SH-SY5Y (cell line): ENCODE measurements around the gene OR10A3.

Source experiments
- GATA2 ChIP-seq: IDR thresholded peaks from 2 replicates; pipeline ENCODE4 v1.6.1; 2011; ENCODE audit warnings: mild to moderate bottlenecking, low read depth, low read length
- GATA3 ChIP-seq: IDR thresholded peaks from 2 replicates; pipeline ENCODE4 v1.6.1; 2011; ENCODE audit warnings: low read depth, mild to moderate bottlenecking, low read length, moderate library complexity

The OR10A3 gene, protein sequence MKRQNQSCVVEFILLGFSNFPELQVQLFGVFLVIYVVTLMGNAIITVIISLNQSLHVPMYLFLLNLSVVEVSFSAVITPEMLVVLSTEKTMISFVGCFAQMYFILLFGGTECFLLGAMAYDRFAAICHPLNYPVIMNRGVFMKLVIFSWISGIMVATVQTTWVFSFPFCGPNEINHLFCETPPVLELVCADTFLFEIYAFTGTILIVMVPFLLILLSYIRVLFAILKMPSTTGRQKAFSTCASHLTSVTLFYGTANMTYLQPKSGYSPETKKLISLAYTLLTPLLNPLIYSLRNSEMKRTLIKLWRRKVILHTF

DNA sequence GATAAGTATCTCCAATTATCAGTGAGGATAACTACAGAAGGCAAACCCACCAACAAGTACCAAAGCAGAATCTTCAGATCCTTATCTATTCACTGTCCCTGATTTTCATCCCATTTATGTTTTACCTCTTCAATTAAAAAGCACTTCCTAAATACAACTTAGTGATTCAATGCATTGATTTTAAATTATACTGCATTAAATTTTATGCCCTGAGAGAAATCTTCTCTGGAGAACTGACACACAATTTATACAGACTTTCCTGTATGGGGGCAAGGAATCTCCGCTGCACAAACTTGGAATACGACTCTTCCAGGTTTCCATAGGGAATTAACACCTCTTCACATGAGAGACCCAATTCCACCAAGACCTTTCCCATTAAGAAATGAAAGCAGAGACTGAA lies at the start of gene OR10A3:
TSS of gene OR10A3 (minus strand) at position 101 of the 400 bp plus-strand sequence. CDS start 2,188 bp downstream, outside the sequence.
- no peak for TF ChIP-seq GATA3
- TF ChIP-seq GATA2 = no peak

DNA sequence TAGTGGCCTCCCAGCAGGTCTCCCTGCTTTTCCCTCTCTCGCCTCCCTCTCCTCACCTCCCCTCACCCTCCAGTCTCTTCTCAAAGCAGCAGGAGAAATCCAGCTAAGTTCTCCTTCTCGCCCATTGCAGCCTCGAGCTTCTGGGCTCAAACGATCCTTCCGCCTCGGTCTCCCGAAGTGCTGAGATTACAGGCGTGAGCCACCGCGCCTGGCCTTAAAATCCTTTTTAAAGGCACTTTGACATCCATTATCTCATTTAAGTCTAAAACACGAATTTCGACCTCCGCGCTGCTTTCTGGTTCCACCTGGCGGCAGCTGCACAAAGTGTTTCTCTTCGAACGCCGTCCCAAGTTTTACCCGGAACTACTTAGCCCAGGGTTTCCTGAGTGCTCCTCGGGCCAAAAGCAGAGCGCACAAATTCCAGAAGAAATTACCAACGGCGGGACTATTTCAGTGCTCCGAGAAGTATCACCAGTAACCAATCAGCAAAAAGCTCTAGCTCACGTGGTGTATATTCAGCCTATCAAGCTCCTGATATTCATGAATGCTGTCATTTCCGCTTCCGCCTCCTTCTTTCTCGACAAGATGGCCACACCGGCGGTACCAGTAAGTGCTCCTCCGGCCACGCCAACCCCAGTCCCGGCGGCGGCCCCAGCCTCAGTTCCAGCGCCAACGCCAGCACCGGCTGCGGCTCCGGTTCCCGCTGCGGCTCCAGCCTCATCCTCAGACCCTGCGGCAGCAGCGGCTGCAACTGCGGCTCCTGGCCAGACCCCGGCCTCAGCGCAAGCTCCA lies 45.5 kb upstream of the OR10A3 start, which contains the start of gene EIF3F:
TSS of gene EIF3F (plus strand) at position 570 of the 792 bp plus-strand sequence. CDS start at position 586, 16 bp downstream.
- TF ChIP-seq GATA2 = no peak
- no peak for TF ChIP-seq GATA3

DNA sequence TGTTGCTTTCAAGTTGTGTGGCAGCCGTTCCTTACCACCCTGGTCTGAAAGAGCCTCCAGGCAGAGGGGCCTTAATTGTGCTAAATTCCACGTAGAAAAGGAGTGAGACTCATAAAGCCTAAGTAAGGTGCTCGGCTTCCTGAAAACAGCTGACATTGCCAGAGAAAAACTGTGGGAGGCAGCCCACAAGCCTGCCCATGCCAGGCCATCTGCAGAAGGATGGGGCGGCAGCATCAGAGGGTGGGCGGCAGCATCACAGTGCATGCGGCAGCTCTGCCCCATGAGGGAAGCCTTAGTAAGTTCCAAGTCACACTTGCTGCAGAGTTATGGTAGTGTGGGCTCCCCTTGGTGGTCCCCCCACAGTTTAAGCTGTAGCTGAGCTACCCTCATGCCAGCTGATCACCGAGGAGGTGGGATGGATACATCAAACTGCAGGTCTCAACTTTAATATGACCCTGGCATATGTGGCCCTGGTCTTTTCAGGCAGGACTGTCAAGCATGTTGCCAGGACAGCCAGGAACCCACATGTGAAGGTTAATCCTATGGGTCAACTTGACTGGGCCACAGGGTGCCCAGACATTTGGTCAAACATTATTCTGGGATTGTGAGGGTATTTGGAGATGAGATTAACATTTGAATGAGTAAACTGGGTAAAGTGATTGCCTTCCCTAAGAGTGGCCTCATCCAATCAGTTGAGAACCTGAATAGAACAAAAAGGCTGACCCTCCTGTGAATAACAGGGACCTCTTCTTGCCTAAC lies 42.5 kb upstream of the OR10A3 start:
- TF ChIP-seq GATA2 (no peak), GATA3 (no peak)

DNA sequence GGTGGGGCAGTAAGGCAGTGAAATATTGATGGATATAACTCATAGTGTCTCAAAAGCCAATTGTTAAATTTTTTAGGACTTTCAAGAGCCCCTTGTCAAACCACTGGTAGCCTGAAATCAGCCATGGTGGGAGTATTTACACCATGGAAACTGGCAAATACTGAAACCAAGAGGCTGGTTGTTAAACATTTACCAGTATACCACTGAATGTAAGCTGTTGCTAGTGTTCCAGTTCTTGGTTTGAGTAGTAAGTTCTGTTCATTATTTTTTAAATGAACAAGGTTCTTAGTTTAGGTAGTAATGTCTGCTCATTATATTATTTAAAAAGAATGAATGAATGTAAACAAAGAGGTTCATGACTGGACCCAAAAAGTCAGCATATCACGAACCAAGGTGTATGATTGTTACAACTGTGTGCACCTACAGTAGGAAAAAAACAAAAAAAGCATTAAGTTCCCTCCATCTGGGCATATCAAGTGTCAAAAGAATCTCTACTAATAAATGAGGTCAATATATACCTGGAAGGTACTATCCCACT lies 41.1 kb upstream of the OR10A3 start:
- TF ChIP-seq GATA2 (no peak), GATA3 (no peak)

DNA sequence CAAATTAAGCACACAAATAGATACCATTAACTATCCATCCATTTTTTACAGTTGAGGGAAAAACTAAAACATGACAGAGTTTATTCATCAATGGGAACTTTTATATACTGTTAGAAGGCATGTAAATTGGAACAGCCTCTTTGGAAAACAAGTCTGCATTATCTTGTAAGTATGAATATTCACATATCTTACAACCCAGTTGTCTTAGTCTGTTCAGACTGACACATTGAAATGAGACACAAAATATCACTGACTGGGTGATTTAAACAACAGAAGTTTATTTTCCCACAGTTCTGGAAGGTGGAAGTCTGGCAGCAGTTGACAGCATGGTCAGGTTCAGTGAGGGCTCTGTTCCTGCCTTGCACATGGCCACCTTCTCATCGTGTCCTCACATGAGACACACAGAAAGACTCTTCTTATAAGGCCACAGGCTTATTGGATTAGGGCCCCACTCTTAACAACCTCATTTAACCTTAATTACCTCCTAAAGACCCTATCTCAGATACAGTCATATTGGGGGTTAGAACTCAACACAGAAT lies 40.2 kb upstream of the OR10A3 start:
- TF ChIP-seq GATA2 = no peak
- no peak for TF ChIP-seq GATA3

DNA sequence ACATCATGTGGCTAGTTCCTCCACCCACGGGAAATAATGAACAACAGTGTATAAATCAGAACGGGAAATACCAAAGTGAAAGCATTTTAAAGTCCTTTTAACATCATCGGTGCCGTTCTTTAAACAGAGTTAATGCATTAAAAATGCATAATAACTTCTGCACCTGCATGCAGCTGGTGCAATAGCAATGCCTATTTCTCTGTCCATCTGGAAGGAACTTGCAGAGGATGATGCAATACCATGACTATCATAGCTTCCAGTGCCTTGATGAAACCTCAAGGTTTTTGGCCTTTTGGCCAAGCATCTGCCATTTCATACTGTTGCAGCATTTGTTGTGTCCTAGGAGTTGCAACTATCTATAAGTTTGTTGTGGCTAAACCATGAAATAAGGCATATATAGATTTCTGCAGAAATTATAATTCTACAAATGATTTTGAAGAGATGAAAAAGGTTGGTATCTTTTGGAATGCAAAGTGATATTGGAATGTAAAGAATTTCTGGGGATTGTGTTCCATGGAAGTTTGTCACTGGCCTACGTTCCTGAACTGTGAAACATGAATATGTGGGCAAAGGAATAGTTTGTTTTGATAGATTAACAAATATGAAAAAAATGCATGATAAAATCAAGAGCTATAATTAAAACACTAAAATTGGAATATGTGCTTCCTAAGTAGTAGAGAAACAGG lies 35.9 kb upstream of the OR10A3 start:
- TF ChIP-seq GATA3 = no peak
- no peak for TF ChIP-seq GATA2

DNA sequence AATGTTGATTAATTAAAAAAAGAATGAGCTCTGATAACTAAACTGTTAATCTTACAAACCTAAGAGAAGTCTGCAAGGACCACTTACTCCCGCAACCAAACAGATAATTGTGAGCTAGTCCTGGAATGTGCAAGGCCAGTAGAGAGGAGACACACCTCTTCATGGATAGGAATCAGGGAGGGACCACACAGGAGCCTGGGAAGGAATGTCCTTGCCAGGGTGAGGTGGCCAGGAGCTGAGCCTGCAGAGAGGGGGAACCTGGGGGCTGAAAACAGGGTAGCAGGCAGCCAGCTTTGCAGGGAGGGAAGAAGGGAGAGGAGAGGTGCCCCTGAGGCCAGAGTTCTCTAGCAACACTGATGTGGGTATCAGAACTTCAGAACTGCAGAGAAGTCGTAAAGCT lies 33.2 kb upstream of the OR10A3 start:
- no peak for TF ChIP-seq GATA3
- no peak for TF ChIP-seq GATA2

DNA sequence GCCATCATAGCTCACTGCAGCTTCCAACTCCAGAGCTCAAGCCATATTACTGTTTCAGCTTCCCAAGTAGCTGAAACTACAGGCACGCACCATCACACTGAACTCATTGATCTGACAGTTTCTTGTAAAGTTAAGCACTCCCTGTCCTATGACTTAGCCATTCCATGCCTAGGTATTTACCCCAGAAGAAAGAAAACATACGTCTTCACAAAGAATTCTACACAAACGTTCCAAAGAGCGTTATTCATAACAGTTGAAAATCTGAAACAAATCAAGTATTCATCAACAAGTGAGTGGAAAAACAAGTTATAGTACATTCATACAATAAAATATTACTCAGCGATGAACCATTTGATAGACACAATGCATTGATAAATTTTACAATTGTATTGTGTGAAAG lies 31.5 kb upstream of the OR10A3 start:
- TF ChIP-seq GATA3 (no peak), GATA2 (no peak)

DNA sequence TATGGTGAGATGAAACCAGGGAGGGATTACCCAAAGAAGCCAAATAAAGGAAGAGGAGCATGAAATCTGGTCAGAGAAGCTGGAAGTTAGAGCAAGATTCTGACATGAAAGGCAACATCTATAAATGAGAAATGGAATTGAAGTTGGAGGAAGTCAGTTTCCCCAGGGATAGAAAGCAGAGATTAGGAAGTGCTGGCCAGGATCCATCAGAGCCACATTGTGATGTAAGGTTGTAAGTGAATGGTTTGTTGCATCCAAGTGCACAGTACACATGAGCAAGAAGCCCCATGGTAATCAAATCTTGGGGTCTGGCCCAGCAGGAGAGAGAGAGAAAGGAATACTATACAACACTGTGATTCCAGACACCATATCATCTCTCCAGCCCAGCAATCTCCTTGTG lies 30.3 kb upstream of the OR10A3 start:
- TF ChIP-seq GATA3 = no peak
- no peak for TF ChIP-seq GATA2

DNA sequence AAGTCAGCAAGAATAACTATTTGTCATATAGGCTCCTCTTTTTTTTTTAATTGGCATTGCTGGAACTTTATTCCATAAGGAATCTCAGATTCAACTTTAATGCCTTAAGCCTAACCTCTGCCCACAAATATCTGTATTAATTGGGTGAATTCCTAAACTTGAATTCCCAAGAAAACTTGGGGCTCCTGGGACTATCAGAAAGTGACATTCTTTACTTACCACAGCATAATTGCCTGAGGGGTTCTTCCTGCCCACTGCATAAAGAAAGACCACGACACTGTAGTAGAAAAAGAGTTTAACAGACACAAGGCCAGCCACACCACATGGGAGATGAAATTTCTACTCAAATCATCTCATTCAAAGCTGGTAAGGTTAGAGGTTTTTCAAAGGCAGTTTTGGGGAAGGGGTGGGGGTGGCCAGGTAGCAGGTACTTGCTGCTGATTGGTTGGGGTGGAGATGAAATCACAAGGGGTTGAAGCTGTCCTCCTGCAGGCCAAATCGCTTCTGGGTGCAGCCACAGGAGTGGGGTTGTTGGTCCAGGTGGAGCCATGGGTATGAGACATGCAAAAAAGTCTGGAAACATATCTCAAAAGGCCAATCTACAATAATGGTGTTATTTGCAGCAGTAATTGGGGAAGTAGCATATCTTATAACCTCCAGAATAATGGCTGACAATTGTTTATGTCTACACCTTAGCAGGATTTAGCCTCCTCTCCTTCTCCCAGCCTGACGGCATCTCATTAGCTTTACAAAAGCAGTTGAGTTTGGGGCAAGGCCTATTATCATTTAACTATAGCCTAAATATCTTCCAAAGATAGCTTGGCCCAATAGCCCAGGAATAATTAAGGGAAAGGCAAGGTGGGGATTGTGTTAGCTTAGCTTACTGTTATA lies 28.5 kb upstream of the OR10A3 start:
- no peak for TF ChIP-seq GATA2
- no peak for TF ChIP-seq GATA3

DNA sequence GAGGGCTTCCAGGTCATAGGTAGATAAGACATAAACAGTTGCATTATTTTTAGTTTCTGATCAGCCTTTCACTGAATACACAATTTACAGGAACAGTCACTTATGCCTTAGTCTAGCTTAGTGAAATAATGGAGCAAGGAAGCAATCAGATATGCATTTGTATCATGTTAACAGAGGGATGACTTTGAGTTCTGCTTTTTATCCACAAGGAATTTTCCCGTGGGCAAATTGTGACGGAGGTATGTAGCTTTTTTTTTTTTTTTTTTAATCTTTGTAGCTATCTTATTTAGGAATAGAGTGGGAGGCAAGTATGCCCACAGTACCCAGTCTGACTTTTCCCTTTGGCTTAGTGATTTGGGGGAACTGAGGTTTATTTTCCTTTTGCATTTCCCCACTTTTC lies 27.2 kb upstream of the OR10A3 start:
- TF ChIP-seq GATA3 = no peak
- TF ChIP-seq GATA2 = no peak

DNA sequence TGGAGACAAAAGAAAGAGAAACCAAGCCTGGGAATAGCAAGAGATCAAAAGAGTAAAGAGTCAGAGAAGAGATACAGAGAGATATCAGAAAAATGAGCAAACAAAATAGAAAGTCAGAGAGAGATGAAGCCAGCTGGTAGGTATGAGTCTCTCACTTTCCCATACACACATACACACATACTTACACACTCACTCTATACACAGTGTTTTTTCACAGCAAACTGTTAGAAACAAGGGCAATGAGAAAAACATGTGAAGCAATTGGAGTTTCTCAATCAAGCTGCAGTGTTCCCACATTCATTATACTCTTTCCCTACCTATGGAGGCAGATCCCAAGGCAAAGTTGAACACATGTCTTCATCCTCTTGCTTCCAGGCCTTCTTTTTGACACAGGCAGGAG lies 26.3 kb upstream of the OR10A3 start:
- TF ChIP-seq GATA2 = no peak
